Activated CD8-positive, alpha-beta memory T cell treated with anti-CD3 and anti-CD28 coated beads for 48 hours (primary cell): ENCODE results near the gene SCN5A.

Source experiments
- DNase-seq, 3 experiments: peaks; one replicate each; pipeline ENCODE4 v3.0.0-alpha.2; 2020; ENCODE audit warnings: low read depth in 2 of 3, low spot score in 2 of 3

The SCN5A gene

GRCh38 chr3:38544926-38545325 is 104.6 kb downstream of the SCN5A start:
- no peak for DNase-seq

DNA sequence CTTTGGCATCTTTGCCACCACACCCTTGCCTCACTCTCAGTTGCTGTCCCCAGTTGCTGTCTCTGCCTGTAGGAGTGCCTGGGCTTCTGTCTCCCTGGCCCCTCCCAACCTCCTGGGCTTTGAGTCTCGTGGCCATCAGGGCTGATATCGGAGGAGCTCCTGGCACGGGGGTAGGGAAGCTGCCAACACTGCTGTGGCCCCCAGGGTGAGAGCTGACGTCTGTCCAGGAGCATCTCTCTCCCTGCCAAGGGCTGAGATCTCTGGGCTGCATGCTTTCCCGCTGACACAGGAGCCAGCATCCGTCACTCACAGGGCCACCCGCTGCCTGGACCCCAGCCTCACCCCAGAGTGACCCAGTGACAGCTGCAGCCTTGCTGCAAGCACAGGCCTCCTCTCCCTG is 105.9 kb downstream of the SCN5A start:
- DNase-seq, result no peak

DNA sequence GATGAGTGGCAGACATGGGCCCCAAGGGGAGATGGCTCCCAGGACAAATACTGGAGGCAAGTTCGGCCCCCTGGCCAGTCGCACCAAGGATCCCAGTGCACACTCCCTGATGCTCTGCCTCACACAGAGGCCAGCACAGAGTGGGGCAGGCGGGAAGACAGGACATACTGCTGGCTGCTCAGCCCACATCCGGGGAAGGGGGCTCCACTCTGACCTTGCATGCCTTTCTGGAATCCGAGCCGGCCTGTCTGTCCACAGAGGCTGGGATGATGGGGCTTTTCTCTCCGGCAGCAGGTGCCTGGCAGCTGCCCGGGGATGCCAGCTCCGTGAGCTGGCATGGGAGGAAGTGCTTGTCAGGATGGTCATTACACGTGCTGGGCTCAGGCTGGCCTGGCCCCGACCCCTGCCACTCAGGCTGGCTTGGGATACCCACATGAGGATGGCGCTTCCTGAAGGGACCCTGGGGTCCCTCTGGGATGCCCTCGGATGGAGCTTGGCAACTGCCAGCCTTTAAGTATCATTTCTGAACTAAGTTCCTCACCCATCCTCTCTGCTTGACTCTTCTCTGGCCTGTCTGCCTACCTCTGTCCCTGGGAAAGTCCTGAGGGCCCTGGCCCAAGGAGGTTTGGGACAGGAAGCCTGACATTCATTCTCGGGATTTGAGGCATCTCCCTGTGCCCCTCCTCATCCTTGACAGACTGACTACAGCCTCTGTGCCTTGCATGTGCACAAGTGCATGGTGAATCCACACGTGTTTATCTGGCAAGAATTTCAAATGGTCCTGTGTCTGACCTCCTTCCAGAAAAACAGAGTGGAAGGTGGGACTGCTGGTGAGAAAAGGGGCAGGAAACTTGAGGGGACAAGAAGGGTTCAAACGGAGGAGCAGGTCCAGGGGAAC is 106.8 kb downstream of the SCN5A start:
- DNase-seq, result no peak

DNA sequence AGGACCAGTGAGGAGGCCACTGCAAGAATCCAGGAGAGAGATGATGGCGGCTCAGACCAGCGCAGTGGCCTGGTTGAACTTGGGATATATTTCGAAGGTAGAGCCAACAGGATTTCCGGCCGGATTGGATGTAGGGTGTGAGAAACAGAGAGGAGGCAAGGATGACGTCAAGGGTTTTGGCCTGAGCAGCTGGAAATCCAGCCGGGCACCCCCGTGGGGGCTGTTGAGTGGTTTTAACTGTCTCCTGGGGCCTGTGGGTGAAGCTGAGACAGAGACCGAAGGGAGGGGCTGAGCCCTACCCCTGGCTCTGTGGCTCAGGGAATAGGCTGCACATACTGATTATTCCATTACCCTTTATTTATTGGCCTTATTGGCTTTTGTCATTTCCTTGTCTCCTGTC is 107.7 kb downstream of the SCN5A start:
- DNase-seq, result no peak

GRCh38 chr3:38538773-38539353 is 110.6 kb downstream of the SCN5A start:
- no peak for DNase-seq

- no peak for DNase-seq
Observed at GRCh38 chr3:38536671-38537070, 112.8 kb downstream of the SCN5A start.

DNA sequence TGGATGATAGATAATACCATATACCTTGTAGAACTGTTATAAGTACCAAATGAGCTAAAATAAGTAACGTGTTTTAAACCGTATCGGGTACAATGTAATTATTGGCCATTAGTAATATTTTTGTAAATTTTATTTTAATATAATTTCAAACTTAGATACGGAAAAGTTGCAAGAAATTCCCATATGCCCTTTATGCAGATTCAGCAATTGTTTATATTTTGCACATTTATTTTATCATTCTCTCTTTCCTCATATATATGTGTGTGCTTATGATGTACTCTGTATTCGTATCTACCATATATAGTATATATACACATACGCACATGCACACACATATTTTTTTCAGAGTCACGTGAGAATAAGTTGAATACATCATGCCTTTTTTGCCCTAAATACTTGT is 114.9 kb downstream of the SCN5A start:
- no peak for DNase-seq

DNA sequence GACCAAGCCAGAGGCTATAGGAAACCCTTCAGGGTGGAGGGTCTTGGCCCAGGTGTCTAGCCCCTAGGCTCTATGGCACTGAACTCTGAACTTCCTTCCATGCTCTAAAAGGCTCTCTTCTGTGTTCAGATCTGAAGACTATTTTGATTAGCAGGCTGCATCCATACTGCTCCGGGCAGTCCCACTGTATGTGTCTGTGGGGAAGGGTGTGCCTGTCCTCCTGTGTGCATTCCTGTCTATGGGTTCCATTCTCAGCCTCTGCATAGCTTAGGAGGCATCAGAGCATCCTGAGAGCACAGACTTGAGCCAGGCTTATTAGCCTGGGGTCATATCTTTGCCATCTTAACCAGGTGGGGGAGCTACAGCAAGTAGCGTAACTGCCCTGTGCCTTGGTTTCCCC is 115.3 kb downstream of the SCN5A start:
- no peak for DNase-seq

GRCh38 chr3:38533285-38533976 is 116.1 kb downstream of the SCN5A start:
- DNase-seq, result no peak

GRCh38 chr3:38532529-38532928 is 117.0 kb downstream of the SCN5A start:
- no peak for DNase-seq

DNA sequence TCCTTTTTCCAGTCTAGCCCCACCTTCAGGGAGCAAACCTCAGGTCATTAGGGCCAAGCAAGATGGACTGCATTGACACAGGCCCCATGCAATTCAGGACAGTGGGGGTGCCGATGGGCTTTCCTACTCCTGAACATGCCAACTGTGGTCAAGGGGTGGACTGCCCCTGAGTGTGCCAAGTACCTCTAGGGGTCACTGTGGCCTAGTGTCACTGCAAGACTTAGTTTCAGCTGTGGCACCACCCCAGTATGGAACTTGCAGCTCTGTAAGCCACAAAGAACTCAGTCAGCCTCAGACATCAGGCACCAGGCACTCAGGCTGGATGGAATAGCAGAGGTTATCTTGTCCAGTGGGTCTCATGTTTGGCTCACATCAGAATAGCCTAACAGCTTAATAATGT is 121.0 kb downstream of the SCN5A start:
- DNase-seq, result no peak

GRCh38 chr3:38526792-38527191 is 122.7 kb downstream of the SCN5A start:
- DNase-seq, result no peak

GRCh38 chr3:38524141-38524739 is 125.2 kb downstream of the SCN5A start:
- no peak for DNase-seq

GRCh38 chr3:38522002-38522401 is 127.5 kb downstream of the SCN5A start:
- no peak for DNase-seq

DNA sequence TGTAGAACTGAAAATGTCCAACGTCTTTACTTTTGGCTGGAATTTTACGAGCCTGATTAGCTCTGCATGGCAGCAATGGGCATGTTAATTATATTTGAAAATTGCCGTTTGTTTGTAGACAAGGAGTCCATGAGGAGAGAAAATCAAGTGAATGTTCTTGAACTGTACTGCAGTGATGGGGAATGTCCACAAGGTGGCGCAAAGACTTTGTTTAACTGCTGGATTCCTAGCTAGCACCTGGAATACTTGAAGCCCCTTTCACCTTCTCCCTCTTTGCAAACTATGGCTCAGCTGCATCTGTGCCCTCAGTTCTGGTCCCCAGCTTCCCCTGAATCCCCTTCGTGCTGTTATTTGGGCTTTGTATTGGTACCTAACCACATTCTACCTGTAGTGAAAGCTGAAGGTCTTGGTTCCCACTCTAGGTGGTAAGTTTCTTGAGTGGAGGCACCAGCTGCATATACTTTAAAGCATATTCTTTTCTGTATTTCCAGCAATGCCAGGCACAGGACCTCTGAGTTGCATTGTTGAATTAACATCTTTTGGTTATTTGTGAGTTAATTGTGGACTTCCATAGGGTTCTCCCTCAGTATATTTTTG is 128.0 kb downstream of the SCN5A start:
- DNase-seq, result peak in 2 of 3 experiments; percentile 21 to 25

DNA sequence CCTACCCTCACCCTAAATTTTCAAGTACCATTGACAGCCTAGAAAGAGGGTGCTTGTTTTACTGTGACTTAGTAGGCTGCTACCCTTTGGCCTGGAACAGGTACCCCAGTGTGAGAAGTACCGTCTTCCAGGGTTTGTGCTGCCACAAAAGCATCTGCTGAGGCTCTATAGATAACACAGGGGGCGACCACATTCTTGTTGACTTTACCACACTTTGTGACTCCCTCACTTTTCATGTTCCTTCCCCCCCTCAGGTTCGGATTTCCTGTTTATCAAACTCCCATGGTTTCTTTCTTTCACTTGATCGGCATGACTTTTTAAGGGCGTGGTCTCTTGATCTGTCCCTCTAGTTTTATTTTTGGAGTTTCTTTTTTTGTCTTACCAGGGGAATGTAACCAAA is 129.8 kb downstream of the SCN5A start:
- no peak for DNase-seq

DNA sequence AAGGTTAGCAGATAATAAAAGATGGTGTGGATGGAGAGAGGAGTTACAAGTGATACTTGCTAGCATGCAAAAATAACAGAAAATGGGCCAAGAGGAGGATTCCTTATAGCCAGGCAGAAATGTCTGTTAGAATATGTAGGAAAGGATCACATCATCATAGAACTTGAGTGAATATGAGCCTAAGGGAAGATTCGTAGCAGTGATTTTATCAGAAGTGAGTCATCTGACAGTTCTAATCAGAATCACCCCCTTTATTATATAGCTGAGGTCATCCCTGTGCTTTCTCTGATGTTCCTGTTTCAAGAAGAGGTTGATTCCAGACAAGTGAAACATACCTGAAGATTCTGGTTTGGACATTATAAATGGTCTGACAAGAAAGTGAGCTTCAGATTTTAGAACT is 130.5 kb downstream of the SCN5A start:
- DNase-seq, result no peak

DNA sequence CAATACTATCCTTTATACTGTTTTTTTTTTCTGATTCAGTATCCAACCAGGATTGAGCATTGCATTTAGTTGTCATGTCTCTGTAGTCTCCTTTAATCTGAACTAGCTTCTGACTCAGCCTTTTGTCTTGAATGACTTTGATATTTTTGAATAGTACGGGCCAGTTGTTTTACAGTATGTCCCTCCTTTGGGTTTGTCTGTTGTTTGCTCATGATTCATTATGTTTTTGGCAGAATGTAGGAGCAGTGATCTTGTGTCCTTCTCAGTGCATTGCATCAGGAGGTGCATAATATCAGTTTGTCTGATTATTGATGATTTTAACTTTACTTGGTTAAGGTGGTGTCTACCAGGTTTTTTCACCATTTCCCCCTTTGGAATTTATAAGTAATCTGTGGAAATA is 132.8 kb downstream of the SCN5A start:
- no peak for DNase-seq

DNA sequence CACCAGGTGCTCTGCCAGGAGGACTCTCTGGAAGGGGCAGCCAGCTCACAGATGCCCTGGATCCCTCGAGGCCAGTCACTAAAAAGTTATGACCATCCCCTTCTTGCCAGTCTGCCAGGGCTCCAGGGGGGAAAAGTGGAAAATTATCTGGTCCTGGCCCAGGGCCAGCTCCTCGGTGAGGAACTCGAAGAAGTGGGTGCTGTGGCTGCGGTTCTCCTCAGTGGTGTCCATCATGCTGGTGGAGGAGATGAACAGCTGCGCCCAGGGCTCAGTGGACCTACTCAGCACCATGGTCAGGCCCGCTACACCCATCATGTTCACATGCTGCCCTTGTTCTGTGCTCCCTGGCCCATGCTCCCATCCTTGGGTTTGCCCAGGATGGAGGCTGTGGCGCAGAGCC is 134.1 kb downstream of the SCN5A start:
- no peak for DNase-seq

DNA sequence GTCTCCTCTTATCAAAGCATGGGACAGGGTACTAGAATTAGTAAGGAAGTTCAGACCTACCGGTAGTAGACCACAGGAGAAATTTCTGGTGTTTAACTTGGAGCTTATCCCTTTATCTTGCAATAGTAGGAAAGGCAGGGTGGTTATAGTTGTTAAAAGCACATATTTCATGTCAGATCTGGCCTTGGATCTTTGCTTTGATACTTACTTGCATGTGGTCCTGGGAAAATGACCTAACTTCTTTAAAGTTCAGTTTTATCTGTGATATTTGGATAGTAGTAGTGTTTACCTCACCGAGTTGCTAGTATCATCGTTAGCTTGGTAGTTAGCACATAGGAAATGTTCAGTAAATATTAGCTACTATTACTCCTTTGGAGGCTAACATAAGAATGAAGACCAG is 137.9 kb downstream of the SCN5A start:
- no peak for DNase-seq

- no peak for DNase-seq
Observed at GRCh38 chr3:38510631-38511030, 138.9 kb downstream of the SCN5A start.
